ENCODE results near the gene TUBB1. TPM values are rescaled to one million over a fixed set of nuclear protein-coding genes. Genes with fewer than 3 reads are reported as not detected.

The TUBB1 gene
- total and polyA plus RNA-seq, 2 of the 13 experiments (the other 11 are each of a cell fraction or from before 2014, with no cell fraction given), result 0.11 to 57.6 TPM

- no peak for TF ChIP-seq ZNF318 (CRISPR knock-in tag; IDR thresholded peaks at IDR 0.05)
- no peak for TF ChIP-seq CHD4 (IDR thresholded peaks at IDR 0.05; ENCODE audit: borderline replicate concordance, low read length)
- TF ChIP-seq HNRNPK (IDR thresholded peaks at IDR 0.05; ENCODE audit: low read depth, low read length, poor library complexity, severe bottlenecking), result no peak
- no peak for TF ChIP-seq GLI4 (CRISPR knock-in tag; IDR thresholded peaks at IDR 0.05; ENCODE audit: borderline replicate concordance)
- TF ChIP-seq ZNF589 (CRISPR knock-in tag; conservative IDR thresholded peaks at IDR 0.05), result no peak
- no peak for TF ChIP-seq ZNF788 (CRISPR knock-in tag; IDR thresholded peaks at IDR 0.05; ENCODE audit: borderline replicate concordance)
- TF ChIP-seq ZC3H13 (CRISPR knock-in tag; IDR thresholded peaks at IDR 0.05), result peak; percentile 56
- TF ChIP-seq ZNF670 (CRISPR knock-in tag; IDR thresholded peaks at IDR 0.05; ENCODE audit: borderline replicate concordance), result no peak
- no peak for TF ChIP-seq BATF2 (CRISPR knock-in tag; IDR thresholded peaks at IDR 0.05)
- peak; percentile 96 for TF ChIP-seq AGO2 (optimal IDR thresholded peaks at IDR 0.05; ENCODE audit: low read depth, low read length)
- TF ChIP-seq ZNF329 (CRISPR knock-in tag; IDR thresholded peaks at IDR 0.05; ENCODE audit: low read depth), result no peak
- no peak for TF ChIP-seq HMGXB4 (CRISPR knock-in tag; IDR thresholded peaks at IDR 0.05; ENCODE audit: borderline replicate concordance in 1 of 2, low read depth in 1 of 2)
- peak; percentile 53; the same call in 1 of the 2 replicates for TF ChIP-seq KDM5B (CRISPR knock-in tag; IDR thresholded peaks at IDR 0.05; ENCODE audit: borderline replicate concordance)
- TF ChIP-seq ZBTB33 (CRISPR knock-in tag; IDR thresholded peaks at IDR 0.05), result 0 out of 2 replicates have a peak, but pooled peaks have one; percentile 27
- TF ChIP-seq SMYD3 (CRISPR knock-in tag; IDR thresholded peaks at IDR 0.05), result no peak
- TF ChIP-seq CENPBD1 (CRISPR knock-in tag; IDR thresholded peaks at IDR 0.05; ENCODE audit: borderline replicate concordance, low read depth), result no peak
Measured at GRCh38 chr20:59024111-59024530, 4.9 kb downstream of the TUBB1 start (continued).
